GM12892 (cell line): ENCODE measurements around the gene PROB1.

ENCODE experiments used
- DNase-seq: peaks from one replicate; pipeline ENCODE4 v3.0.0; 2011; ENCODE audit not compliant: insufficient read length
- FAIRE-seq: peaks from 2 replicates; lab custom pipeline; 2011; peaks lifted over from hg19 to GRCh38; lab: Jason Lieb, UNC
- POLR2A ChIP-seq: IDR thresholded peaks from 2 replicates; pipeline ENCODE4 v1.6.1; 2011; ENCODE audit warnings: low read depth, low read length, control low read depth
- POLR2AphosphoS5 ChIP-seq: IDR thresholded peaks from 2 replicates; pipeline ENCODE4 v1.6.1; 2011; ENCODE audit warnings: low read depth, low read length, control low read depth
- TAF1 ChIP-seq: IDR thresholded peaks from 2 replicates; pipeline ENCODE4 v1.6.1; 2011; ENCODE audit warnings: low read depth, mild to moderate bottlenecking, control low read depth, low read length, borderline replicate concordance

PROB1 gene

GRCh38 chr5:139425497-139425896 lies 30.6 kb upstream of the PROB1 start:
- no peak for FAIRE-seq
- no peak for DNase-seq

DNA sequence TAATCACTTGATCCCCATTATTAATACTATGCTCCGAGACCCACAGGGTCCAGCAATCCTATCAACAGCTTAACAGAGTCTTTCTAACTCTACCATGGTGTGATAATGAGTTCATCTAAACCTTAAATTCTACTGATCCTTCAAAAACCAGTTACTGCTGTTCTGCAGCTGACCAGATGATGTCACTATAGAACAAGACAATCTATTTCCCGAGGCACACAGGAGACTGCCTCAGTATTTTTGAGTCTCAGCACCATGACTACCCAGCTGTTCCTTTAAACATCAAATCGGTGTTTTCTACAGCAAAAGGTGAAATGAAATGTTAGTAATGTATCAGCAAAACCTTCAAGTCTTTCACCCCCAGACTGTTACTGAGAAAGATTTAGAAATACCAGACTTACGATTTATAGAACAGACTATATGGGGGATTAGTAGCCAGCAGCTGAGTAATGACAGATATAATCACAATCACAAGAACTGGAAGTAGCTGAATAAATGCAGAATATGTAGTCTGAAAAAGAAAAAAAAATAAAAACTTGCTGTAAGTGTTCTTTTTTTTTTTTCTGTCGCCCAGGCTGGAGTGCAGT lies 27.5 kb upstream of the PROB1 start:
- FAIRE-seq (peak; percentile 80), DNase-seq (no peak)
- TF ChIP-seq TAF1: no peak

More at GRCh38 chr5:139425497-139425896, 30.6 kb upstream of the PROB1 start:
- TF ChIP-seq POLR2A: no peak
- no peak for TF ChIP-seq POLR2AphosphoS5
- TF ChIP-seq TAF1: no peak

GRCh38 chr5:139419226-139420192 lies 24.6 kb upstream of the PROB1 start:
- TF ChIP-seq TAF1: no peak
- TF ChIP-seq POLR2AphosphoS5: no peak
- TF ChIP-seq POLR2A: no peak
- no peak for DNase-seq
- FAIRE-seq: no peak

- no peak for TF ChIP-seq POLR2A
- TF ChIP-seq POLR2AphosphoS5: no peak
- TF ChIP-seq TAF1: no peak
- FAIRE-seq (no peak), DNase-seq (no peak)
Observed at GRCh38 chr5:139418793-139419192, 23.9 kb upstream of the PROB1 start.

GRCh38 chr5:139417214-139417613 lies 22.3 kb upstream of the PROB1 start:
- DNase-seq (no peak), FAIRE-seq (no peak)
- TF ChIP-seq POLR2AphosphoS5: no peak
- TF ChIP-seq TAF1: no peak

- TF ChIP-seq POLR2AphosphoS5 (no peak), TAF1 (no peak), POLR2A (no peak)
- FAIRE-seq: no peak
- DNase-seq: no peak
Observed at GRCh38 chr5:139416651-139417050, 21.7 kb upstream of the PROB1 start.

DNA sequence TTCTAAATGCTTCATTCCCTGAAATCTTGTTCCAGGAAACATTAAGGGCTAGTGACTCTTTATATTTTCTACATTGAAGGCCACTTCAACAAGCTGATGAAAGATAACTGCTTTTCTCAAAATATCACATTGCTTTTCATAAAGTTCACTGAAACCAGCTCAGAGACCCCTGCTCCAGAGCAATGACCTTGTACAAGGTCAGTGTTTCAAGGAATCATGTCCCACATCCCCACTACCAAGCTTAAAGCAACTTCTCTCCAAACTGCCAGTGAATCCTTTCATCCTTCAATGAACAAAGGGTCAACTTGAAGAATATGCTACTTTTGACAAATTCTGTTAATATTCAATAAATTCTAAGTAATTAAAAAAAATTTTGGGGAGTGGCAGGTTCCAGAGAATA lies 21.0 kb upstream of the PROB1 start:
- TF ChIP-seq TAF1 (no peak), POLR2A (no peak), POLR2AphosphoS5 (no peak)
- DNase-seq (no peak), FAIRE-seq (no peak)

GRCh38 chr5:139415221-139415861 lies 20.4 kb upstream of the PROB1 start:
- TF ChIP-seq POLR2A (no peak), POLR2AphosphoS5 (no peak), TAF1 (no peak)
- DNase-seq (no peak), FAIRE-seq (no peak)

DNA sequence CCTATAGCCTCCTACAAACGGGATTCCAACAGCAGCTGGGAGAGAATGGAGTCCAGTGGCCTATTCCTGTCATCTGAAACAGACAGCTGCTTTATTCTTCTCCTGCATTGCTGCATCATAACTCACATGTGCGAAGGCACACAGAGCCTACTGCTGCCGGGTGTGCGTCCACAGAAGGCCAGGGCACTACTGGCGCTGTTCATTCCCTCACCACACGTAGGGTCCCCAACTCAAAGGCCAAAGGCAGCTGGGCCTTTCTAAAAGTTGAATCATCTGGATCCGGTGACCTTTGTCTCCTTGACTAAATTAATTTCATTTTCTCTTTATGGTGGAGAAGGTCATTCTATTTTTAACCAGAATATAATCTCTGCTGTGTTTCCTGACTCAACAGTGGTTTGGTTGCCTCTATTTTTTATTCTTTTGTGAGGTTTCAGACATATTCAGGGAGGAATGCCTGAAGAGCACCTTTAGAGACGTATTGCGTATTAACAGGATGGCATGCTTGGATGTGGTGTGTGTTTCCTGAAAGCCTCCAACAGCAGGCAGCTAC lies 19.8 kb upstream of the PROB1 start:
- FAIRE-seq (no peak), DNase-seq (no peak)
- TF ChIP-seq POLR2AphosphoS5 (no peak), POLR2A (no peak), TAF1 (no peak)

DNA sequence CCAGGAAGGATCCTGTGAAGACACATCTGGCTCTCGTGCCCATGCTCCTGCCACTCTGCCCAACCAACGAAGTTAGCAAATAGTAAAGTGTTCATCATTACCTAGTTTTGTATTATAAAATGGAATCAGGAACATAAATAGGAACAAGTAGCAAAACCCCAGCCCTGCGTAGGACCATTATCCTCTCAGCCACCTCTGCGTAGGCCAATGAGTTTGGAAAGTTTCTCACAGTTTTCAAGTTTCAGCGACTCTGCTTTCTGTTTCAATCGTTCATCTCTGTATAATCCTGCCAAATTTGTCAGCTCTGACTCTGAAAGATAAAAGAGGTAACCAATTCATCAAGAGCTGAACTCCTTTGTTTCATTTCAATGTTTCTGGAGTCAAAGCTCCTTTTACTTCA lies 19.1 kb upstream of the PROB1 start:
- TF ChIP-seq POLR2AphosphoS5 (no peak), POLR2A (no peak), TAF1 (no peak)
- DNase-seq (no peak), FAIRE-seq (peak; percentile 21)

DNA sequence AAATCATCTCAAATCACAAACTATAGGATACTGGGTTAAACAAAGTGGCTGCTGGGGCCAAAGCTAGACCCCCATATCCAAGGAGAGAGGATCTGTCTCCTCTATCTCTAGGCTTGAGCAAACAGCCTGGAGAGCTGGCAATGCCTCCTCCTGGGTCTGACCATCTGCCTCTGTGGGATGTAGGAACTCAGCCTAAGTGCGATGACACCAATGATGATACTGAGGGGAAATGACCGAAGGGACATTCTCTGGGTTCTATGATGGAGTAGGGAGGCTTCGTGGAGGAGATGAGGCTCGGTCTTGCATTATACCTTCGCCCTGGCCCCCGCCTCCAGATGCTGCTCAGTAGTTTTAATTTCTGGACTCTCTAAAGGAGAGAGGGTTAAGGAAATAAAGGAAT lies 18.2 kb upstream of the PROB1 start:
- no peak for TF ChIP-seq POLR2AphosphoS5
- TF ChIP-seq TAF1: no peak
- no peak for TF ChIP-seq POLR2A
- DNase-seq (no peak), FAIRE-seq (no peak)
